ENCODE measurements around the gene KCNQ4. TPM values are rescaled to one million over a fixed set of nuclear protein-coding genes. Genes with fewer than 3 reads are reported as not detected.

KCNQ4 gene
- total RNA-seq, 1 donor from 2014 or later, result not detected

GRCh38 chr1:40794048-40794447 is 10.5 kb downstream of the KCNQ4 start:
- no peaks in the 10 kb centered on the region for H3K36me3 ChIP-seq
- Mint-ChIP-seq H3K9me3 (no peaks in the 10 kb centered on the region), H3K4me1 (peaks cover 51% of the 10 kb centered on the region), H3K27me3 (ENCODE audit: insufficient read depth, low read depth) (peaks cover 12% of the 10 kb centered on the region), H3K4me3 (no peak overlapping the region), H3K36me3 (no peaks in the 10 kb centered on the region), H3K27ac (peak overlapping the region; percentile 80)
- H2AFZ ChIP-seq (replicated peaks), result no peak overlapping the region
- H3K4me3 ChIP-seq, result no peak overlapping the region
- TF ChIP-seq EZH2 (IDR thresholded peaks at IDR 0.05) (no peak), EZH2phosphoT487 (IDR thresholded peaks at IDR 0.05) (no peak)
- TF ChIP-seq, protein P1, sequence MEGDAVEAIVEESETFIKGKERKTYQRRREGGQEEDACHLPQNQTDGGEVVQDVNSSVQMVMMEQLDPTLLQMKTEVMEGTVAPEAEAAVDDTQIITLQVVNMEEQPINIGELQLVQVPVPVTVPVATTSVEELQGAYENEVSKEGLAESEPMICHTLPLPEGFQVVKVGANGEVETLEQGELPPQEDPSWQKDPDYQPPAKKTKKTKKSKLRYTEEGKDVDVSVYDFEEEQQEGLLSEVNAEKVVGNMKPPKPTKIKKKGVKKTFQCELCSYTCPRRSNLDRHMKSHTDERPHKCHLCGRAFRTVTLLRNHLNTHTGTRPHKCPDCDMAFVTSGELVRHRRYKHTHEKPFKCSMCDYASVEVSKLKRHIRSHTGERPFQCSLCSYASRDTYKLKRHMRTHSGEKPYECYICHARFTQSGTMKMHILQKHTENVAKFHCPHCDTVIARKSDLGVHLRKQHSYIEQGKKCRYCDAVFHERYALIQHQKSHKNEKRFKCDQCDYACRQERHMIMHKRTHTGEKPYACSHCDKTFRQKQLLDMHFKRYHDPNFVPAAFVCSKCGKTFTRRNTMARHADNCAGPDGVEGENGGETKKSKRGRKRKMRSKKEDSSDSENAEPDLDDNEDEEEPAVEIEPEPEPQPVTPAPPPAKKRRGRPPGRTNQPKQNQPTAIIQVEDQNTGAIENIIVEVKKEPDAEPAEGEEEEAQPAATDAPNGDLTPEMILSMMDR (IDR thresholded peaks at IDR 0.05), result no peak
- H3K9ac ChIP-seq, result no peak overlapping the region
- no peaks in the 10 kb centered on the region for H3F3A ChIP-seq (ENCODE audit: low read depth)
- H3K27me3 ChIP-seq, result no peaks in the 10 kb centered on the region
- no peaks in the 10 kb centered on the region for H4K20me1 ChIP-seq (ENCODE audit: low read depth)
- no peak for DNase-seq (ENCODE audit: low spot score)
- H3K27ac ChIP-seq, result no peak overlapping the region
- peaks cover 5% of the 10 kb centered on the region for H3K4me1 ChIP-seq
- no peaks in the 10 kb centered on the region for H3K9me3 ChIP-seq (ENCODE audit: low read depth)
- H3K4me2 ChIP-seq, result no peak overlapping the region
- no peaks in the 10 kb centered on the region for H3K79me2 ChIP-seq (ENCODE audit: low read depth)

DNA sequence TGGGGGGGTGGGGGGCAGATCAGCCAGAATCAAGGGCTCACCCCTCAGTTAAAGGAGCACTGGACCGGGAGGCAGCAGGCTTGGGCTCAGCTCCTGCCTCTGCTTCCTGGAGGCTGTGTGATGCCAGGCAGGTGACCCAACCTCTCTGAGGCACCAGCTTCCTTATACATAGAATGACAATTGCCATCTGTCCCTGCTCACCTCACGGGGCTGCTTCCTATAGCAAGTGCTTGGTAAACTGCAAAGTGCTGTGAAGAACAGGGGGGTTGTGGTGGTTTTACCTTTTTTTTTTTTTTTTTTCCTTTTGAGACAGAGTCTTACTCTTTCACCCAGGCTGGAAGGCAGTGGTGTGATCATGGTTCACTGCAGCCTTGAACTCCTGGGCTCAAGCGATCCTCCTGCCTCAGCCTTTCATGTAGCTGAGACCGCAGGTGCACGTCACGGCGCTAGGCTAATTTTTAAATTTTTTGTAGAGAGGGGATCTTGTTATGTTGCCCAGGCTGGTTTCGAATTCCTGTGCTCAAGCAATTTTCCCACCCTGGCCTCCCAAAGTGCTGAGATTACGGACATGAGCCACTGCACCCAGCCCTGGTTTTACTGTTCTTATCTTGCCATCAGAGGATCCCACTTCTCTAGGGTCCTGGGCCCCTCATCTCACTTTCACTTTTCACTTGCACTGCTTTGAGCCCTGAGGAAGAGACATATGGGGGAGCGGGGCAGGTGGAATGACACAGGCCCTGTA is 11.6 kb downstream of the KCNQ4 start:
- Histone ChIP-seq H3K9ac (no peak overlapping the region), H3K4me3 (no peak overlapping the region), H3K4me1 (peaks cover 5% of the 10 kb centered on the region), H3K79me2 (ENCODE audit: low read depth) (no peaks in the 10 kb centered on the region), H3K36me3 (no peaks in the 10 kb centered on the region), H3K4me2 (no peak overlapping the region), H3K27ac (no peak overlapping the region), H2AFZ (replicated peaks) (no peak overlapping the region), H4K20me1 (ENCODE audit: low read depth) (no peaks in the 10 kb centered on the region), H3K27me3 (no peaks in the 10 kb centered on the region), H3K9me3 (ENCODE audit: low read depth) (no peaks in the 10 kb centered on the region), H3F3A (ENCODE audit: low read depth) (no peaks in the 10 kb centered on the region)
- H3K4me3 Mint-ChIP-seq, result peak overlapping the region; percentile 18
- peak overlapping the region; percentile 51 for H3K27ac Mint-ChIP-seq
- H3K27me3 Mint-ChIP-seq (ENCODE audit: insufficient read depth, low read depth), result peaks cover 7% of the 10 kb centered on the region
- H3K9me3 Mint-ChIP-seq, result no peaks in the 10 kb centered on the region
- H3K36me3 Mint-ChIP-seq, result no peaks in the 10 kb centered on the region
- H3K4me1 Mint-ChIP-seq, result peaks cover 53% of the 10 kb centered on the region
- TF ChIP-seq, protein P1 (IDR thresholded peaks at IDR 0.05), result no peak
- TF ChIP-seq EZH2phosphoT487 (IDR thresholded peaks at IDR 0.05) (no peak), EZH2 (IDR thresholded peaks at IDR 0.05) (no peak)
- DNase-seq (ENCODE audit: low spot score), result no peak

- H3K4me3 Mint-ChIP-seq, result peak overlapping the region; percentile 57
- peaks cover 55% of the 10 kb centered on the region for H3K4me1 Mint-ChIP-seq
- Histone ChIP-seq H4K20me1 (ENCODE audit: low read depth) (no peaks in the 10 kb centered on the region), H3F3A (ENCODE audit: low read depth) (no peaks in the 10 kb centered on the region), H3K4me1 (peaks cover 11% of the 10 kb centered on the region), H3K4me3 (no peak overlapping the region), H3K9me3 (ENCODE audit: low read depth) (no peaks in the 10 kb centered on the region), H3K27me3 (peaks cover 5% of the 10 kb centered on the region), H3K27ac (no peak overlapping the region), H3K79me2 (ENCODE audit: low read depth) (no peaks in the 10 kb centered on the region), H3K9ac (no peak overlapping the region), H2AFZ (replicated peaks) (no peak overlapping the region), H3K4me2 (no peak overlapping the region), H3K36me3 (no peaks in the 10 kb centered on the region)
- TF ChIP-seq EZH2phosphoT487 (IDR thresholded peaks at IDR 0.05) (no peak), EZH2 (IDR thresholded peaks at IDR 0.05) (no peak)
- H3K27ac Mint-ChIP-seq, result peak overlapping the region; percentile 40
- H3K27me3 Mint-ChIP-seq (ENCODE audit: insufficient read depth, low read depth), result peaks cover 9% of the 10 kb centered on the region
- no peak for DNase-seq (ENCODE audit: low spot score)
- no peaks in the 10 kb centered on the region for H3K36me3 Mint-ChIP-seq
- no peaks in the 10 kb centered on the region for H3K9me3 Mint-ChIP-seq
Observed at GRCh38 chr1:40795811-40796586, 12.4 kb downstream of the KCNQ4 start.

All from neural progenitor cell (in vitro differentiated cells).